Vagina (tissue), 2 donors: ENCODE measurements around the gene DXO.
"Not testable (repeated sequence)": the region's sequence is repeated elsewhere in the genome, so short reads cannot be mapped to it uniquely, and the experiment has no call there.

Source experiments
- POLR2AphosphoS5 ChIP-seq, 2 donors: sonication (generic); formaldehyde crosslinking; IDR thresholded peaks; one replicate each; pipeline ENCODE4 v1.9.0; 2017; ENCODE audit warnings: antibody characterized with exemption in 2 of 2, mild to moderate bottlenecking in 2 of 2, low read depth in 1 of 2; ENCODE audit not compliant: insufficient read depth in 1 of 2
- TF ChIP-seq, protein P1 (sequence below), 3 experiments: fragments of 450-650 bp in 2 of 3; fragments of 200-600 bp in 1 of 3; sonication (generic) in 1 of 3; IDR thresholded peaks; one replicate each; pipeline ENCODE4 v1.5.1; 2017 to 2019; ENCODE audit warnings: antibody characterized with exemption in 3 of 3, mild to moderate bottlenecking in 2 of 3, moderate library complexity in 2 of 3

DNA sequence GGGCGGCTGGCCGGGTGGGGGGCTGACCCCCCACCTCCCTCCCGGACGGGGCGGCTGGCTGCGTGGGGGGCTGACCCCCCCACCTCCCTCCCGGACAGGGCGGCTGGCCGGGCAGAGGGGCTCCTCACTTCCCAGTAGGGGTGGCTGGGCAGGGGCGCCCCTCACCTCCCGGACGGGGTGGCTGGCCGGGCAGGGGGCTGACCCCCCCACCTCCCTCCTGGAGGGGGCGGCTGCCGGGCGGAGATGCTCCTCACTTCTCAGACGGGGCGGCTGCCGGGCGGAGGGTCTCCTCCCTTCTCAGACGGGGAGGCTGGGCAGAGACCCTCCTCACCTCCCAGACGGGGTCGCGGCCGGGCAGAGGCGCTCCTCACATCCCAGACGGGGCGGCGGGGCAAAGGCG, 4.1 kb upstream of the DXO start:
- TF ChIP-seq POLR2AphosphoS5 (IDR thresholded peaks at IDR 0.05; ENCODE audit: insufficient read depth in 1 of 2, low read depth in 1 of 2) = not testable (repeated sequence)
- TF ChIP-seq, protein P1, sequence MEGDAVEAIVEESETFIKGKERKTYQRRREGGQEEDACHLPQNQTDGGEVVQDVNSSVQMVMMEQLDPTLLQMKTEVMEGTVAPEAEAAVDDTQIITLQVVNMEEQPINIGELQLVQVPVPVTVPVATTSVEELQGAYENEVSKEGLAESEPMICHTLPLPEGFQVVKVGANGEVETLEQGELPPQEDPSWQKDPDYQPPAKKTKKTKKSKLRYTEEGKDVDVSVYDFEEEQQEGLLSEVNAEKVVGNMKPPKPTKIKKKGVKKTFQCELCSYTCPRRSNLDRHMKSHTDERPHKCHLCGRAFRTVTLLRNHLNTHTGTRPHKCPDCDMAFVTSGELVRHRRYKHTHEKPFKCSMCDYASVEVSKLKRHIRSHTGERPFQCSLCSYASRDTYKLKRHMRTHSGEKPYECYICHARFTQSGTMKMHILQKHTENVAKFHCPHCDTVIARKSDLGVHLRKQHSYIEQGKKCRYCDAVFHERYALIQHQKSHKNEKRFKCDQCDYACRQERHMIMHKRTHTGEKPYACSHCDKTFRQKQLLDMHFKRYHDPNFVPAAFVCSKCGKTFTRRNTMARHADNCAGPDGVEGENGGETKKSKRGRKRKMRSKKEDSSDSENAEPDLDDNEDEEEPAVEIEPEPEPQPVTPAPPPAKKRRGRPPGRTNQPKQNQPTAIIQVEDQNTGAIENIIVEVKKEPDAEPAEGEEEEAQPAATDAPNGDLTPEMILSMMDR (IDR thresholded peaks at IDR 0.05) = not testable (repeated sequence)
